H1 (cell line): ENCODE results near the gene CPSF4L. TPM values are rescaled to one million over a fixed set of nuclear protein-coding genes. Genes with fewer than 3 reads are reported as not detected.

Source experiments
- GTF2F1 ChIP-seq: IDR thresholded peaks from 2 replicates; pipeline ENCODE4 v1.6.1; 2012; ENCODE audit warnings: low read depth, low read length, improper control_type of control experiment, borderline replicate concordance
- TAF1 ChIP-seq: IDR thresholded peaks from 2 replicates; pipeline ENCODE4 v1.6.1; 2011; ENCODE audit warnings: mild to moderate bottlenecking, low read depth, low read length
- TEAD4 ChIP-seq: IDR thresholded peaks from 2 replicates; pipeline ENCODE4 v1.6.1; 2012; ENCODE audit warnings: low read depth, low read length, inconsistent platforms, mixed read lengths
- polyA plus RNA-seq, 7 experiments: library from polyadenylated mRNA; depleted of rRNA in 3 of 7; stranded (reverse) in 5 of 7; unstranded in 2 of 7; fragments of >200 nt in 5 of 7; fragments of 200-250 nt in 2 of 7; gene quantifications; 1 replicate in 5 of 7; 2 replicates in 1 of 7; 4 replicates in 1 of 7; pipeline versions ENCODE4 v1.2.1 to v1.2.3, GENCODE V29; 2011 to 2013; ENCODE audit warnings: missing spikeins in 2 of 7, mixed read lengths in 2 of 7
- total RNA-seq: library from RNA; stranded (reverse); fragmentation: NEBNext Ultra II Directional; extraction: Animal tissue kit (Norgen Biotek cat#: 25700); gene quantifications from 2 replicates; pipeline ENCODE4 v1.2.1, GENCODE V29; 2021
- TF ChIP-seq, protein P1 (sequence below): IDR thresholded peaks from 2 replicates; pipeline ENCODE4 v1.6.1; 2012; ENCODE audit warnings: inconsistent platforms

CPSF4L gene
- total and polyA plus RNA-seq, 2 of the 8 experiments (the other 6 are each of a cell fraction or from before 2014, with no cell fraction given): not detected

- no peak for TF ChIP-seq TAF1
- TF ChIP-seq GTF2F1: no peak
- TF ChIP-seq TEAD4: no peak
- TF ChIP-seq, protein P1, sequence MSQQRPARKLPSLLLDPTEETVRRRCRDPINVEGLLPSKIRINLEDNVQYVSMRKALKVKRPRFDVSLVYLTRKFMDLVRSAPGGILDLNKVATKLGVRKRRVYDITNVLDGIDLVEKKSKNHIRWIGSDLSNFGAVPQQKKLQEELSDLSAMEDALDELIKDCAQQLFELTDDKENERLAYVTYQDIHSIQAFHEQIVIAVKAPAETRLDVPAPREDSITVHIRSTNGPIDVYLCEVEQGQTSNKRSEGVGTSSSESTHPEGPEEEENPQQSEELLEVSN: no peak
Observed at GRCh38 chr17:73278465-73279453, 17.1 kb upstream of the CPSF4L start (continued).
